ENCODE measurements around the gene ZNF382. TPM values are rescaled to one million over a fixed set of nuclear protein-coding genes. Genes with fewer than 3 reads are reported as not detected.

ZNF382 gene
- total RNA-seq, 2 experiments from 2014 or later = 4.2 to 4.4 TPM

GRCh38 chr19:36652958-36653357, 47.8 kb downstream of the ZNF382 start:
- TF ChIP-seq CTCF (IDR thresholded peaks at IDR 0.05) = no peak
- Histone ChIP-seq H3K36me3 (ENCODE audit: insufficient read depth, low read length) (peaks cover 75% of the 10 kb centered on the region), H3K9me3 (ENCODE audit: control insufficient read depth in 1 of 2, insufficient read depth in 1 of 2, low read length in 2 of 2) (peaks cover 57 to 76% of the 10 kb centered on the region in 2 experiments), H3K27ac (ENCODE audit: low read depth in 1 of 2, low read length in 2 of 2) (no peak overlapping the region), H3K4me1 (ENCODE audit: insufficient read depth, low read length) (no peaks in the 10 kb centered on the region), H3K27me3 (ENCODE audit: control insufficient read depth in 1 of 2, insufficient read depth in 2 of 2, low read length in 2 of 2) (no peaks in the 10 kb centered on the region), H3K4me3 (ENCODE audit: low read length) (no peak overlapping the region)
- Mint-ChIP-seq H3K36me3 (ENCODE audit: low read depth) (peaks cover 91% of the 10 kb centered on the region), H3K4me3 (no peak overlapping the region), H3K27ac (no peak overlapping the region), H3K27me3 (no peaks in the 10 kb centered on the region), H3K4me1 (ENCODE audit: low read depth) (no peaks in the 10 kb centered on the region), H3K9me3 (peaks cover 25% of the 10 kb centered on the region)
- no peak for DNase-seq
- no peak for ATAC-seq (ENCODE audit: poor library complexity)
- intact Hi-C loops (cut with DNase I, micrococcal nuclease) = no loop called here
- ChIA-PET POLR2A (no interaction called here), CTCF (no interaction called here)

DNA sequence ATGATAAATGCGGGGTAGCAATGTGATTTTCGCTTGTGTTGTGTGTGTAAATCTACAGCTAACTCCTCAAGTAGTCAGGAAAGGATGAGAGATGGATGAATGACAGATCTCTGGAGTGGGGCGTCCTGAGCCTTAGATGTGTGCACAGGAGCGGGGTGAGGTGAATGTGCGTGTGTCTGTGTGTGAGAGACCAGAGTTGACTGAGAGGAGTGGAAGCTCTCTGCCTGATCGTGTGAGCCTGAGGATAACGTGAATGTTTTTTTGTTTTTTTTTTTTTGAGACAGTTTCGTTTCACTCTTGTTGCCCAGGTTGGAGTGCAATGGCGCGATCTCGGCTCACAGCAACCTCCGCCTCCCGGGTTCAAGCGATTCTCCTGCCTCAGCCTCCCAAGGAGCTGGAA, 60.7 kb downstream of the ZNF382 start:
- Mint-ChIP-seq H3K36me3 (ENCODE audit: low read depth) (peaks cover 88% of the 10 kb centered on the region), H3K4me3 (peak overlapping the region; percentile 98), H3K4me1 (ENCODE audit: low read depth) (peaks cover 45% of the 10 kb centered on the region), H3K9me3 (peaks cover 26% of the 10 kb centered on the region), H3K27me3 (no peaks in the 10 kb centered on the region), H3K27ac (peak overlapping the region; percentile 92)
- TF ChIP-seq CTCF (IDR thresholded peaks at IDR 0.05) = no peak
- H3K36me3 ChIP-seq (ENCODE audit: insufficient read depth, low read length) = peaks cover 22% of the 10 kb centered on the region
- H3K9me3 ChIP-seq (ENCODE audit: control insufficient read depth in 1 of 2, insufficient read depth in 1 of 2, low read length in 2 of 2) = peaks cover 14 to 49% of the 10 kb centered on the region in 2 experiments
- H3K27ac ChIP-seq (ENCODE audit: low read depth in 1 of 2, low read length in 2 of 2) = no peak overlapping the region
- H3K4me3 ChIP-seq (ENCODE audit: low read length) = peak overlapping the region; percentile 97
- H3K27me3 ChIP-seq (ENCODE audit: control insufficient read depth in 1 of 2, insufficient read depth in 2 of 2, low read length in 2 of 2) = no peaks in the 10 kb centered on the region
- peaks cover 24% of the 10 kb centered on the region for H3K4me1 ChIP-seq (ENCODE audit: insufficient read depth, low read length)
- ChIA-PET CTCF (no interaction called here), POLR2A (interaction anchor here (0.6 to 2.2 kb wide), 6 partner anchors 61 to 929 kb away, joined by 3 to 17 read pairs (median 4); partner anchors contain the start of genes ZNF146, ZNF382, ZNF529 and ZNF540)
- intact Hi-C loops (cut with DNase I, micrococcal nuclease) = loop anchor here (1.0 to 10.0 kb wide), 7 partner anchors 21 to 801 kb away; partner anchors contain the start of genes ZNF345 (in 2 of the 2), ZNF567 (in 2 of the 2), ZNF569 (in 2 of the 2) and ZNF570 (in 2 of the 2)
- no peak for ATAC-seq (ENCODE audit: poor library complexity)
- DNase-seq = no peak

- peaks cover 88% of the 10 kb centered on the region for H3K36me3 Mint-ChIP-seq (ENCODE audit: low read depth)
- H3K4me1 Mint-ChIP-seq (ENCODE audit: low read depth) = peaks cover 44% of the 10 kb centered on the region
- CTCF ChIA-PET = no interaction called here
Observed at GRCh38 chr19:36668646-36669045, 63.5 kb downstream of the ZNF382 start.

More at GRCh38 chr19:36668646-36669045, 63.5 kb downstream of the ZNF382 start:
- no peak for TF ChIP-seq CTCF (IDR thresholded peaks at IDR 0.05)
- Histone ChIP-seq H3K4me3 (ENCODE audit: low read length) (no peak overlapping the region), H3K4me1 (ENCODE audit: insufficient read depth, low read length) (peaks cover 24% of the 10 kb centered on the region), H3K9me3 (ENCODE audit: control insufficient read depth in 1 of 2, insufficient read depth in 1 of 2, low read length in 2 of 2) (peaks cover 31 to 54% of the 10 kb centered on the region in 2 experiments), H3K27me3 (ENCODE audit: control insufficient read depth in 1 of 2, insufficient read depth in 2 of 2, low read length in 2 of 2) (no peaks in the 10 kb centered on the region), H3K27ac (ENCODE audit: low read depth in 1 of 2, low read length in 2 of 2) (no peak overlapping the region), H3K36me3 (ENCODE audit: insufficient read depth, low read length) (peaks cover 23% of the 10 kb centered on the region)
- no peak for ATAC-seq (ENCODE audit: poor library complexity)
- Mint-ChIP-seq H3K27ac (peak overlapping the region; percentile 24), H3K4me3 (peak overlapping the region; percentile 78), H3K27me3 (no peaks in the 10 kb centered on the region), H3K9me3 (peaks cover 28% of the 10 kb centered on the region)
- intact Hi-C loops (cut with DNase I, micrococcal nuclease) = loop anchor here (5.0 to 10.0 kb wide), 4 partner anchors 96 to 799 kb away; partner anchors contain the start of genes ZNF569 (in 2 of the 2), ZNF570 (in 2 of the 2), ZNF345 (in 1 of the 2) and ZNF529 (in 1 of the 2)
- POLR2A ChIA-PET = no interaction called here
- DNase-seq = no peak

Measured in CD4-positive, alpha-beta T cell (primary cell).